Lung (tissue), 12 donors: ENCODE data around the gene PPIH. TPM values are rescaled to one million over a fixed set of nuclear protein-coding genes. Genes with fewer than 3 reads are reported as not detected.

ENCODE experiments used
- ATAC-seq: fragments of 200-7000 bp; cut with Tn5 transposase; one replicate; pipeline ENCODE4 v1.9.1; 2020; ENCODE audit warnings: moderate number of reproducible peaks; ENCODE audit not compliant: insufficient read depth, low FRiP score
- DNase-seq, 3 donors: peaks; one replicate each; pipeline ENCODE4 v3.0.0-alpha.2; 2013 to 2017
- H3K27ac ChIP-seq, 2 donors: one replicate each; pipeline ENCODE4 v1.5.1; 2013; ENCODE audit warnings: mild to moderate bottlenecking in 2 of 2, moderate library complexity in 2 of 2, control low read depth in 1 of 2, inconsistent platforms in 1 of 2, low read depth in 1 of 2, low read length in 1 of 2
- H3K27me3 ChIP-seq, 3 donors: one replicate each; pipeline ENCODE4 v1.5.1; 2013; ENCODE audit warnings: low read length in 2 of 3; ENCODE audit not compliant: control insufficient read depth in 3 of 3, insufficient read depth in 3 of 3
- H3K36me3 ChIP-seq, 4 donors: one replicate each; pipeline ENCODE4 v1.5.1; 2013; ENCODE audit warnings: low read length in 4 of 4, mild to moderate bottlenecking in 1 of 4, moderate library complexity in 1 of 4; ENCODE audit not compliant: control insufficient read depth in 4 of 4, insufficient read depth in 4 of 4
- H3K4me1 ChIP-seq, 5 donors: one replicate each; pipeline ENCODE4 v1.5.1; 2013; ENCODE audit warnings: low read length in 5 of 5, mild to moderate bottlenecking in 2 of 5, moderate library complexity in 1 of 5; ENCODE audit not compliant: control insufficient read depth in 5 of 5, insufficient read depth in 5 of 5
- H3K4me3 ChIP-seq: one replicate; pipeline ENCODE4 v1.5.1; 2013; ENCODE audit warnings: mild to moderate bottlenecking, control low read depth, moderate library complexity
- H3K9ac ChIP-seq, 2 donors: one replicate each; pipeline ENCODE4 v1.5.1; 2013; ENCODE audit warnings: low read length in 2 of 2, control low read depth in 1 of 2; ENCODE audit not compliant: insufficient read depth in 1 of 2
- H3K9me3 ChIP-seq, 4 donors: one replicate each; pipeline ENCODE4 v1.5.1; 2013; ENCODE audit warnings: low read length in 3 of 4, mild to moderate bottlenecking in 1 of 4, moderate library complexity in 1 of 4; ENCODE audit not compliant: control insufficient read depth in 4 of 4, insufficient read depth in 3 of 4
- WGBS, 2 donors: extraction: QIAGEN DNeasy Blood & Tissue Kit; methylation state at CpG; one replicate each; pipeline ENCODE4 v1.1.7; 2013; 5-methylcytosine and 5-hydroxymethylcytosine counted together
- polyA plus RNA-seq, 2 donors: library from polyadenylated mRNA; stranded (reverse); fragments of 200-250 nt; gene quantifications; one replicate each; pipeline ENCODE4 v1.2.1, GENCODE V29; 2013
- total RNA-seq, 2 donors: library from RNA; depleted of rRNA in 1 of 2; stranded (reverse); fragments of >200 nt in 1 of 2; gene quantifications; one replicate each; pipeline ENCODE4 v1.2.1, GENCODE V29; 2014 to 2021
- TF ChIP-seq, protein P1 (sequence below): IDR thresholded peaks from 2 replicates; pipeline ENCODE4 v1.5.1; 2012; ENCODE audit warnings: mild to moderate bottlenecking; ENCODE audit errors: control extremely low read depth, extremely low read depth
- donor health status: control.
- donor health status: control.
- donor health status: Bipolar disorder and iron deficiency.
- donor health status: healthy.
- donor health status: DM: yes; HTN: yes; CAD: no.

PPIH gene
- total and polyA plus RNA-seq, 4 donors = 28.6 to 68.1 (median 31.4) TPM

DNA sequence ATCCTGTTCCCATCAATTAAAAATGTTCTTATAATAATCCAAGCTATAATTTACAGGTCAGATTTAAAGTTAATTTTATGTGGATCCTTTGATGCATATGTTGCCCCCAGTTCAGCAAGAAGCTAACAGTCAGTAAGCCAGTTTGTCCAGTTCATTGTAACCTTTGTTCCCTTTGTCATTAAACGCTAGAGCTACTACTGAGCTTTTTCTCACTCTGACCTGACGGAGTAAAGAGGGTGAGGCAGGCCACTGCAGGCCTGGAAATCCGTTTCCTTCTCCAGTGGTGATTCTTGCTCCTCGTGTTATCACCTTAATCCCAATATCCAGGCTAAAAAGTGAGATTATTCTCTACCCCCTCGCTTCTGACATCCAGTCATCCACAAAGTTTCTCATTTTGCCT is 34.2 kb downstream of the PPIH start:
- Histone ChIP-seq H3K36me3 (peaks cover 7 to 30% (median 13%) of the 10 kb centered on the region in 4 donors), H3K4me1 (peaks cover 2 to 15% (median 6%) of the 10 kb centered on the region in 5 donors), H3K4me3 (no peak overlapping the region), H3K9ac (no peak overlapping the region), H3K9me3 (no peaks in the 10 kb centered on the region), H3K27ac (no peak overlapping the region), H3K27me3 (no peaks in the 10 kb centered on the region)
- TF ChIP-seq, protein P1, sequence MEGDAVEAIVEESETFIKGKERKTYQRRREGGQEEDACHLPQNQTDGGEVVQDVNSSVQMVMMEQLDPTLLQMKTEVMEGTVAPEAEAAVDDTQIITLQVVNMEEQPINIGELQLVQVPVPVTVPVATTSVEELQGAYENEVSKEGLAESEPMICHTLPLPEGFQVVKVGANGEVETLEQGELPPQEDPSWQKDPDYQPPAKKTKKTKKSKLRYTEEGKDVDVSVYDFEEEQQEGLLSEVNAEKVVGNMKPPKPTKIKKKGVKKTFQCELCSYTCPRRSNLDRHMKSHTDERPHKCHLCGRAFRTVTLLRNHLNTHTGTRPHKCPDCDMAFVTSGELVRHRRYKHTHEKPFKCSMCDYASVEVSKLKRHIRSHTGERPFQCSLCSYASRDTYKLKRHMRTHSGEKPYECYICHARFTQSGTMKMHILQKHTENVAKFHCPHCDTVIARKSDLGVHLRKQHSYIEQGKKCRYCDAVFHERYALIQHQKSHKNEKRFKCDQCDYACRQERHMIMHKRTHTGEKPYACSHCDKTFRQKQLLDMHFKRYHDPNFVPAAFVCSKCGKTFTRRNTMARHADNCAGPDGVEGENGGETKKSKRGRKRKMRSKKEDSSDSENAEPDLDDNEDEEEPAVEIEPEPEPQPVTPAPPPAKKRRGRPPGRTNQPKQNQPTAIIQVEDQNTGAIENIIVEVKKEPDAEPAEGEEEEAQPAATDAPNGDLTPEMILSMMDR = no peak
- DNase-seq = no peak
- 39 to 69% methylated on average over 5 of the region's 5 CpGs for WGBS, 2 donors
- ATAC-seq = no peak

DNA sequence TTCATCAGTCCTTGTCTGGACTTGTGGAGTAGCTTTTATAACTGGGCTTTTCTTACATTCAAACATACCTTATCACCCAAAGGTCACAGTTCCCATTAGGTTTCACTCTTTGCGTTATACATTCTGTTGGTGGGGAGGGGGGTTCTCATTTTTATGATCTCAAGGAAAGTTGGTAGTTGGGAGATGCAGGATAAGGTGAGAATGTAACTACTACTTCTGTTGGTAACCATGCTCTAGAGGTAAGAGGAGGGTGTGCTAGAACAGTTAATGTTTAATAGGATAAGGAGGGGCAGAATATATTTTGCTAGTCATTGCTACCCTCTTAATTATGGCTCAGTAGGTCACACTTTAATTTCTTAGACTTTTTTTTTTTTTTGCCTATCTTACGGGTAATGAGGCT is 34.7 kb downstream of the PPIH start:
- H3K27ac ChIP-seq = no peak overlapping the region

DNA sequence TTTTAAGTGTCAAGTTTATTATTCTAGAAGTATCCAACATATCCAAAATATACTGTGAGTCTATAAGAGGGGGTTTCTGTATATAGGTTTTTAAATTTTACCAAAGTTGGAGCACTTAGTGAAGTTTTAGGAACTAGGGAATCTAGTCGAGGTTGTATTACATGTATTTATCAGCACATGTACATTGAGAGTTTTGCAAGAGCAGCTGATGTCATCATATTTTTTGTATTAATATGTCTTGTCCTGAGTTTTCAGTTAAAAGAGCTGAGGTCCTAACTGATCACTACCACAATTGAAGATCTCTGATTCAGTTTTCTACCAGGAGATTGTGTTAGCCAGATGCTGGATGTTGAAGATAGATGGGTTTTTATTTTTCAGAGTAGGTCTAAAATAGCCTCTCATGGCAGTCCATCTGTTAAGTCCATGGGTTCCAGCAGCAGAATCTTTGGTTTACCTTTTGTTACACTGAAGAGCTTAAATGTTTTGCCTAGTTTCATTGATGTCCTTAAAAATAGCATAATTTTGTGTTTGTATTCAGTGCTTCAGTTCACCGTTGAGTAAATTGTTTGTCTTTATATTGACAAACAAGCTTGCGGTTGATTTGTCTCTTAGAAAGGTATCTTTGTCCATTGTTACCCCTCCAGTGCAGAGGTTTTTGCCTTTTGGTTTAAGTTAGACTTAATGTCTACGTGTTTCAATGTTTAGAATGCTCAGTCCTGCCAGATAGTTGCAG is 40.0 kb downstream of the PPIH start:
- no peaks in the 10 kb centered on the region for H3K9me3 ChIP-seq
- 87 to 88% methylated on average over 4 of the region's 4 CpGs for WGBS, 2 donors
- DNase-seq (no peak), ATAC-seq (no peak)
- TF ChIP-seq, protein P1 = no peak
- H3K27me3 ChIP-seq = no peaks in the 10 kb centered on the region
- H3K9ac ChIP-seq = no peak overlapping the region
- no peak overlapping the region for H3K4me3 ChIP-seq
- H3K36me3 ChIP-seq = peaks cover 13 to 66% (median 32%) of the 10 kb centered on the region in 4 donors
- peaks cover 0 to 2% (median 0%) of the 10 kb centered on the region in 5 donors for H3K4me1 ChIP-seq
- H3K27ac ChIP-seq = no peak overlapping the region

More for the DNA sequence above, 34.7 kb downstream of the PPIH start:
- TF ChIP-seq, protein P1 = no peak
- WGBS, 2 donors = 64 to 81% methylated on average over 2 of the region's 2 CpGs
- Histone ChIP-seq H3K27me3 (no peaks in the 10 kb centered on the region), H3K36me3 (peaks cover 8 to 32% (median 13%) of the 10 kb centered on the region in 4 donors), H3K4me1 (peaks cover 2 to 11% (median 5%) of the 10 kb centered on the region in 5 donors), H3K9ac (no peak overlapping the region), H3K4me3 (no peak overlapping the region), H3K9me3 (no peaks in the 10 kb centered on the region)
- ATAC-seq (no peak), DNase-seq (no peak)
